HepG2 (cell line): ENCODE measurements around the gene CYP4V2. TPM values are rescaled to one million over a fixed set of nuclear protein-coding genes. Genes with fewer than 3 reads are reported as not detected.

Experiments
- ARHGAP35 ChIP-seq: sonication (generic); formaldehyde crosslinking; IDR thresholded peaks from 2 replicates; pipeline ENCODE4 v1.9.0; 2022; ENCODE audit warnings: mild to moderate bottlenecking, inconsistent platforms, moderate library complexity, missing genetic modification reagents, borderline replicate concordance
- ASH2L ChIP-seq: fragments of 300-600, 200-600 bp; sonication (generic); IDR thresholded peaks from 2 replicates; pipeline ENCODE4 v1.7.0; 2017; ENCODE audit warnings: low read depth, mild to moderate bottlenecking, moderate library complexity, mixed read lengths, low read length; ENCODE audit not compliant: insufficient read length
- ATAD3A ChIP-seq: sonication (generic); formaldehyde crosslinking; IDR thresholded peaks from 2 replicates; pipeline ENCODE4 v1.4.0; 2020; ENCODE audit warnings: missing genetic modification reagents
- BCL6 ChIP-seq: IDR thresholded peaks from 2 replicates; pipeline ENCODE4 v1.6.1; 2016; ENCODE audit warnings: missing genetic modification reagents, missing compliant biosample characterization
- CCDC6 ChIP-seq: sonication (generic); formaldehyde crosslinking; IDR thresholded peaks from 2 replicates; pipeline ENCODE4 v1.8.1; 2022; ENCODE audit warnings: mild to moderate bottlenecking, missing genetic modification reagents, moderate library complexity
- DR1 ChIP-seq: sonication (generic); formaldehyde crosslinking; IDR thresholded peaks from 2 replicates; pipeline ENCODE4 v1.8.0; 2021; ENCODE audit warnings: mild to moderate bottlenecking, missing genetic modification reagents, inconsistent platforms
- HIVEP1 ChIP-seq: sonication (generic); formaldehyde crosslinking; IDR thresholded peaks from 2 replicates; pipeline ENCODE4 v1.4.0; 2020; ENCODE audit warnings: mild to moderate bottlenecking, missing genetic modification reagents
- HNRNPLL ChIP-seq: fragments of 200-400 bp; formaldehyde crosslinking; IDR thresholded peaks from 2 replicates; pipeline ENCODE4 v1.6.1; 2017; ENCODE audit warnings: mild to moderate bottlenecking, low read depth, low read length; ENCODE audit not compliant: poor library complexity, severe bottlenecking
- KMT2A ChIP-seq: sonication (generic); formaldehyde crosslinking; IDR thresholded peaks from 2 replicates; pipeline ENCODE4 v1.4.0; 2020; ENCODE audit warnings: missing genetic modification reagents
- MTF2 ChIP-seq: sonication (generic); formaldehyde crosslinking; IDR thresholded peaks from 2 replicates; pipeline ENCODE4 v1.5.0; 2020; ENCODE audit warnings: missing genetic modification reagents, borderline replicate concordance
- POLR2A ChIP-seq, 2 experiments: IDR thresholded peaks; 2 replicates each; pipeline ENCODE4 v1.6.1; 2011; ENCODE audit warnings: low read depth in 2 of 2, low read length in 2 of 2, mild to moderate bottlenecking in 1 of 2, moderate library complexity in 1 of 2; ENCODE audit not compliant: insufficient read depth in 1 of 2
- RXRA ChIP-seq: sonication (generic); formaldehyde crosslinking; IDR thresholded peaks from 2 replicates; pipeline ENCODE4 v1.5.1; 2020; ENCODE audit warnings: missing genetic modification reagents
- SALL1 ChIP-seq: sonication (generic); formaldehyde crosslinking; IDR thresholded peaks from 2 replicates; pipeline ENCODE4 v1.8.0; 2022; ENCODE audit warnings: mild to moderate bottlenecking, missing genetic modification reagents
- SIX1 ChIP-seq: sonication (generic); formaldehyde crosslinking; IDR thresholded peaks from 2 replicates; pipeline ENCODE4 v1.4.0; 2020; ENCODE audit warnings: missing genetic modification reagents, borderline replicate concordance
- SP5 ChIP-seq: IDR thresholded peaks from 2 replicates; pipeline ENCODE4 v1.6.1; 2016; ENCODE audit warnings: low read depth, borderline replicate concordance
- SRSF4 ChIP-seq: fragments of 200-400 bp; formaldehyde crosslinking; IDR thresholded peaks from one replicate; pipeline ENCODE4 v1.6.1; 2018; ENCODE audit warnings: mild to moderate bottlenecking, low read depth, low read length, moderate library complexity; ENCODE audit not compliant: poor library complexity, severe bottlenecking
- TRIM24 ChIP-seq: sonication (generic); formaldehyde crosslinking; IDR thresholded peaks from 2 replicates; pipeline ENCODE4 v1.8.0; 2022; ENCODE audit warnings: mild to moderate bottlenecking, missing genetic modification reagents
- ZFP36 ChIP-seq: fragments of 150-350 bp; IDR thresholded peaks from 2 replicates; pipeline ENCODE4 v1.6.1; 2018; ENCODE audit warnings: borderline replicate concordance, low read length, low read depth; ENCODE audit not compliant: partially characterized antibody
- ZNF160 ChIP-seq: sonication (generic); formaldehyde crosslinking; IDR thresholded peaks from 2 replicates; pipeline ENCODE4 v1.8.0; 2022; ENCODE audit warnings: mild to moderate bottlenecking, inconsistent platforms, missing genetic modification reagents
- ZNF337 ChIP-seq: sonication (generic); formaldehyde crosslinking; IDR thresholded peaks from 2 replicates; pipeline ENCODE4 v1.5.1; 2020; ENCODE audit warnings: missing genetic modification reagents, low read depth, mild to moderate bottlenecking, borderline replicate concordance
- ZNF367 ChIP-seq: sonication (generic); formaldehyde crosslinking; IDR thresholded peaks from 2 replicates; pipeline ENCODE4 v1.4.0; 2020; ENCODE audit warnings: missing genetic modification reagents, borderline replicate concordance
- ZNF557 ChIP-seq: sonication (generic); formaldehyde crosslinking; IDR thresholded peaks from 2 replicates; pipeline ENCODE4 v1.4.0; 2020; ENCODE audit warnings: missing genetic modification reagents
- ZNF589 ChIP-seq: sonication (generic); formaldehyde crosslinking; conservative IDR thresholded peaks from 2 replicates; pipeline ENCODE4 v1.8.0; 2022; ENCODE audit warnings: mild to moderate bottlenecking, moderate library complexity, missing genetic modification reagents
- ZNF597 ChIP-seq: sonication (generic); formaldehyde crosslinking; IDR thresholded peaks from 2 replicates; pipeline ENCODE4 v1.5.0; 2020; ENCODE audit warnings: missing genetic modification reagents
- ZNF768 ChIP-seq: sonication (generic); formaldehyde crosslinking; IDR thresholded peaks from 2 replicates; pipeline ENCODE4 v1.4.0; 2020; ENCODE audit warnings: missing genetic modification reagents
- ZSCAN9 ChIP-seq: IDR thresholded peaks from 2 replicates; pipeline ENCODE4 v1.6.1; 2016; ENCODE audit warnings: borderline replicate concordance
- polyA plus RNA-seq, 8 experiments: library from polyadenylated mRNA; depleted of rRNA in 3 of 8; stranded (reverse) in 7 of 8; unstranded in 1 of 8; fragments of >200 nt; fragmentation: Illumina TruSeq in 4 of 8; extraction: Trizol in 4 of 8; gene quantifications; 2 replicates each; pipeline versions ENCODE4 v1.2.1 to v1.2.3, GENCODE V29; 2011 to 2016; ENCODE audit warnings: low read depth in 4 of 8, missing spikeins in 1 of 8, mixed read lengths in 1 of 8; ENCODE audit not compliant: insufficient read depth in 1 of 8
- total RNA-seq, 5 experiments: library from RNA; depleted of rRNA; stranded (reverse); fragments of >200 nt; fragmentation: Illumina TruSeq; extraction: Trizol; gene quantifications; 2 replicates each; pipeline ENCODE4 v1.2.3, GENCODE V29; 2016; ENCODE audit warnings: low read depth in 1 of 5
- TF ChIP-seq, protein P1 (sequence below): sonication (generic); formaldehyde crosslinking; IDR thresholded peaks from 2 replicates; pipeline ENCODE4 v1.4.0; 2020; ENCODE audit warnings: missing genetic modification reagents, borderline replicate concordance

Gene CYP4V2
- total and polyA plus RNA-seq, 2 of the 13 experiments (the other 11 are each of a cell fraction or from before 2014, with no cell fraction given): 4.7 to 7.2 TPM

GRCh38 chr4:186260117-186260503, 68.7 kb downstream of the CYP4V2 start (continued):
- TF ChIP-seq, protein P1, sequence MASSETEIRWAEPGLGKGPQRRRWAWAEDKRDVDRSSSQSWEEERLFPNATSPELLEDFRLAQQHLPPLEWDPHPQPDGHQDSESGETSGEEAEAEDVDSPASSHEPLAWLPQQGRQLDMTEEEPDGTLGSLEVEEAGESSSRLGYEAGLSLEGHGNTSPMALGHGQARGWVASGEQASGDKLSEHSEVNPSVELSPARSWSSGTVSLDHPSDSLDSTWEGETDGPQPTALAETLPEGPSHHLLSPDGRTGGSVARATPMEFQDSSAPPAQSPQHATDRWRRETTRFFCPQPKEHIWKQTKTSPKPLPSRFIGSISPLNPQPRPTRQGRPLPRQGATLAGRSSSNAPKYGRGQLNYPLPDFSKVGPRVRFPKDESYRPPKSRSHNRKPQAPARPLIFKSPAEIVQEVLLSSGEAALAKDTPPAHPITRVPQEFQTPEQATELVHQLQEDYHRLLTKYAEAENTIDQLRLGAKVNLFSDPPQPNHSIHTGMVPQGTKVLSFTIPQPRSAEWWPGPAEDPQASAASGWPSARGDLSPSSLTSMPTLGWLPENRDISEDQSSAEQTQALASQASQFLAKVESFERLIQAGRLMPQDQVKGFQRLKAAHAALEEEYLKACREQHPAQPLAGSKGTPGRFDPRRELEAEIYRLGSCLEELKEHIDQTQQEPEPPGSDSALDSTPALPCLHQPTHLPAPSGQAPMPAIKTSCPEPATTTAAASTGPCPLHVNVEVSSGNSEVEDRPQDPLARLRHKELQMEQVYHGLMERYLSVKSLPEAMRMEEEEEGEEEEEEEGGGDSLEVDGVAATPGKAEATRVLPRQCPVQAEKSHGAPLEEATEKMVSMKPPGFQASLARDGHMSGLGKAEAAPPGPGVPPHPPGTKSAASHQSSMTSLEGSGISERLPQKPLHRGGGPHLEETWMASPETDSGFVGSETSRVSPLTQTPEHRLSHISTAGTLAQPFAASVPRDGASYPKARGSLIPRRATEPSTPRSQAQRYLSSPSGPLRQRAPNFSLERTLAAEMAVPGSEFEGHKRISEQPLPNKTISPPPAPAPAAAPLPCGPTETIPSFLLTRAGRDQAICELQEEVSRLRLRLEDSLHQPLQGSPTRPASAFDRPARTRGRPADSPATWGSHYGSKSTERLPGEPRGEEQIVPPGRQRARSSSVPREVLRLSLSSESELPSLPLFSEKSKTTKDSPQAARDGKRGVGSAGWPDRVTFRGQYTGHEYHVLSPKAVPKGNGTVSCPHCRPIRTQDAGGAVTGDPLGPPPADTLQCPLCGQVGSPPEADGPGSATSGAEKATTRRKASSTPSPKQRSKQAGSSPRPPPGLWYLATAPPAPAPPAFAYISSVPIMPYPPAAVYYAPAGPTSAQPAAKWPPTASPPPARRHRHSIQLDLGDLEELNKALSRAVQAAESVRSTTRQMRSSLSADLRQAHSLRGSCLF (CRISPR knock-in tag): no peak
- TF ChIP-seq ASH2L: no peak
- no peak for TF ChIP-seq CCDC6
- no peak for TF ChIP-seq SIX1
- TF ChIP-seq SP5 (CRISPR knock-in tag): peak; percentile 45
- TF ChIP-seq ZFP36: no peak
- no peak for TF ChIP-seq HIVEP1
- TF ChIP-seq RXRA (CRISPR knock-in tag): no peak
- TF ChIP-seq MTF2: no peak
- TF ChIP-seq SALL1 (CRISPR knock-in tag): peak; percentile 71; the same call in 1 of the 2 replicates
- no peak for TF ChIP-seq ZNF597 (CRISPR knock-in tag)
- TF ChIP-seq ZSCAN9 (CRISPR knock-in tag): no peak
- TF ChIP-seq ZNF160 (CRISPR knock-in tag): no peak
- TF ChIP-seq ARHGAP35 (CRISPR knock-in tag): 0 out of 2 replicates have a peak, but pooled peaks have one; percentile 33
- no peak for TF ChIP-seq ZNF589 (CRISPR knock-in tag)
- TF ChIP-seq ZNF337 (CRISPR knock-in tag): 0 out of 2 replicates have a peak, but pooled peaks have one; percentile 2
- TF ChIP-seq TRIM24 (CRISPR knock-in tag): no peak
- TF ChIP-seq ZNF768 (CRISPR knock-in tag): peak; percentile 85; the same call in 1 of the 2 replicates
- TF ChIP-seq HNRNPLL: no peak
- TF ChIP-seq ZNF557 (CRISPR knock-in tag): no peak
- TF ChIP-seq ZNF367 (CRISPR knock-in tag): no peak
- 0 out of 2 replicates have a peak, but pooled peaks have one; percentile 12 for TF ChIP-seq KMT2A (CRISPR knock-in tag)
- TF ChIP-seq SRSF4: no peak
- no peak for TF ChIP-seq BCL6 (CRISPR knock-in tag)
- no peak; the same call in 1 of the 2 replicates for TF ChIP-seq DR1 (CRISPR knock-in tag)
- TF ChIP-seq ATAD3A: no peak
- TF ChIP-seq POLR2A (IDR thresholded peaks at IDR 0.05; ENCODE audit: insufficient read depth in 1 of 2, low read depth in 2 of 2, low read length in 2 of 2): peak; percentile 55 to 66
